Measurements from ENCODE around the gene FREM1.

DNA sequence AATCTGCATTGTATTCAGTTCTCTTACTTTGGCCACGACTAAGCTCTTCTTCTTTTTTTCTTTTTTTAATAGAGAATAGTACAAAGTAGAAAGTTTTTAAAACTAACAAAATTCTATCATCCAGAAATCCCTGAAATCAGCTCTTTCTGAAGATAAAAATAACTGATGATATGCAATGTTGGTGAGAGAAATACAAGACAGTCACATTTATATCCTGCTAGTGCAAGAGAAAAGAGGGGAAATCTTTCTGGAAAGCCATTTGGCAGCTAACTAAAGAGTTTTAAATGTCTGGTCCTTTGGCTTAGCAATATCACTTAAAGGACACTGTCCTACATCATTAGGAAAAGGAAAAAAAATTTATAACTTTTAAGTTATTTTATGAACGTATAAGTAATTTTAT lies 27.0 kb upstream of the FREM1 start:
- TF ChIP-seq, protein P1, sequence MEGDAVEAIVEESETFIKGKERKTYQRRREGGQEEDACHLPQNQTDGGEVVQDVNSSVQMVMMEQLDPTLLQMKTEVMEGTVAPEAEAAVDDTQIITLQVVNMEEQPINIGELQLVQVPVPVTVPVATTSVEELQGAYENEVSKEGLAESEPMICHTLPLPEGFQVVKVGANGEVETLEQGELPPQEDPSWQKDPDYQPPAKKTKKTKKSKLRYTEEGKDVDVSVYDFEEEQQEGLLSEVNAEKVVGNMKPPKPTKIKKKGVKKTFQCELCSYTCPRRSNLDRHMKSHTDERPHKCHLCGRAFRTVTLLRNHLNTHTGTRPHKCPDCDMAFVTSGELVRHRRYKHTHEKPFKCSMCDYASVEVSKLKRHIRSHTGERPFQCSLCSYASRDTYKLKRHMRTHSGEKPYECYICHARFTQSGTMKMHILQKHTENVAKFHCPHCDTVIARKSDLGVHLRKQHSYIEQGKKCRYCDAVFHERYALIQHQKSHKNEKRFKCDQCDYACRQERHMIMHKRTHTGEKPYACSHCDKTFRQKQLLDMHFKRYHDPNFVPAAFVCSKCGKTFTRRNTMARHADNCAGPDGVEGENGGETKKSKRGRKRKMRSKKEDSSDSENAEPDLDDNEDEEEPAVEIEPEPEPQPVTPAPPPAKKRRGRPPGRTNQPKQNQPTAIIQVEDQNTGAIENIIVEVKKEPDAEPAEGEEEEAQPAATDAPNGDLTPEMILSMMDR (IDR thresholded peaks at IDR 0.05; ENCODE audit: low read length): no peak
- no peak for TF ChIP-seq EZH2 (IDR thresholded peaks at IDR 0.05; ENCODE audit: borderline replicate concordance, low read length)
